Testis (tissue), 3 donors: ENCODE results near the gene EMILIN2. TPM values are rescaled to one million over a fixed set of nuclear protein-coding genes. Genes with fewer than 3 reads are reported as not detected.

Experiments used
- DNase-seq: peaks from one replicate; pipeline ENCODE4 v3.0.0-alpha.2; 2019
- H3K27ac ChIP-seq, 2 donors: fragments of 200-600 bp; sonication (generic); one replicate each; pipeline ENCODE4 v1.5.1; 2019
- H3K27me3 ChIP-seq: fragments of 200-600 bp; sonication (generic); one replicate; pipeline ENCODE4 v1.5.1; 2019
- H3K36me3 ChIP-seq: fragments of 200-600 bp; sonication (generic); one replicate; pipeline ENCODE4 v1.5.1; 2017; ENCODE audit warnings: low read depth; ENCODE audit errors: missing control alignments
- H3K4me1 ChIP-seq: fragments of 200-600 bp; sonication (generic); one replicate; pipeline ENCODE4 v1.5.1; 2019
- H3K4me3 ChIP-seq, 2 donors: fragments of 200-600 bp; sonication (generic); one replicate each; pipeline ENCODE4 v1.5.1; 2017 to 2019
- H3K9me3 ChIP-seq: fragments of 200-600 bp; sonication (generic); one replicate; pipeline ENCODE4 v1.5.1; 2017
- POLR2A ChIP-seq: fragments of 450-650 bp; IDR thresholded peaks from one replicate; pipeline ENCODE4 v1.6.1; 2017; ENCODE audit warnings: antibody characterized with exemption, mild to moderate bottlenecking, moderate library complexity
- WGBS, 2 donors: methylation state at CpG; one replicate each; pipeline ENCODE4 v1.1.5; 2018; 5-methylcytosine and 5-hydroxymethylcytosine counted together
- intact Hi-C: fragments of 100-400 bp; cut with DNase I; formaldehyde crosslinking; loops from one replicate; pipeline ENCODE4 v1.15.1; 2023; ENCODE audit warnings: low total_unique reads
- polyA plus RNA-seq: library from polyadenylated mRNA; stranded (reverse); fragments of 350-450 nt; fragmentation: Illumina TruSeq; extraction: RNeasy Lipid Tissue Mini Kit (QIAGEN cat#74804); gene quantifications from one replicate; pipeline ENCODE4 v1.2.3, GENCODE V29; 2014; ENCODE audit warnings: low read depth, low replicate concordance; ENCODE audit not compliant: insufficient read depth
- total RNA-seq, 2 donors: library from RNA; depleted of rRNA; stranded (reverse); fragments of >200 nt; gene quantifications; one replicate each; pipeline ENCODE4 v1.2.3, GENCODE V29; 2016
- TF ChIP-seq, protein P1 (sequence below), 3 experiments: fragments of 450-650 bp in 2 of 3; fragments of 200-600 bp in 1 of 3; sonication (generic) in 1 of 3; IDR thresholded peaks; one replicate each; pipeline ENCODE4 v1.5.1; 2016 to 2019; ENCODE audit warnings: antibody characterized with exemption in 3 of 3, mild to moderate bottlenecking in 2 of 3, moderate library complexity in 1 of 3

Gene EMILIN2
- total and polyA plus RNA-seq, 3 donors from 2014 or later: 21.4 to 34.1 (median 26.4) TPM

DNA sequence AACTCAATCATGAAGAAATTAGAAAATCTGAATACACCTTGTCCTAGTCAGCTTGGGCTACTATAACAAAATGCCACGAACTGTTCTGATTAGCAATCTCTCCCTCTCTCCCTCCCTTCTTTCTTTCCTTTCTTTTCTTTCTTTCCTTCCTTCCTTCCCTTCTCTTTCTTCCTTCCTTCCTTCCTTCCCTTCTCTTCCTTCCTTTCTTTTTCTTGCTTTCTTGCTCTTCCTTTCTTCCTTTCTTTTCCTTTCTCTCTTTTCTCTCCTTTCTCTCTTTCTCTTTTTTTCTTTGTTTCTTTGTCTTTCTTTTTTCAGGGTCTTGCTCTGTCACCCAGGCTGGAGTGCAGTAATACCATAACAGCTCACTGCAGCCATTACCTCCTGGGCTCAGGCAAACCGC lies 23.6 kb upstream of the EMILIN2 start:
- intact Hi-C loops: no loop called here

GRCh38 chr18:2823966-2824365 lies 22.8 kb upstream of the EMILIN2 start:
- no peaks in the 10 kb centered on the region for H3K27me3 ChIP-seq
- intact Hi-C loops: no loop called here
- H3K4me3 ChIP-seq: no peak overlapping the region
- no peak overlapping the region for H3K27ac ChIP-seq
- DNase-seq: no peak
- 94 to 98% methylated on average over 2 of the region's 2 CpGs for WGBS, 2 donors
- H3K9me3 ChIP-seq: no peaks in the 10 kb centered on the region
- H3K4me1 ChIP-seq: no peaks in the 10 kb centered on the region
- TF ChIP-seq POLR2A: no peak
- TF ChIP-seq, protein P1, sequence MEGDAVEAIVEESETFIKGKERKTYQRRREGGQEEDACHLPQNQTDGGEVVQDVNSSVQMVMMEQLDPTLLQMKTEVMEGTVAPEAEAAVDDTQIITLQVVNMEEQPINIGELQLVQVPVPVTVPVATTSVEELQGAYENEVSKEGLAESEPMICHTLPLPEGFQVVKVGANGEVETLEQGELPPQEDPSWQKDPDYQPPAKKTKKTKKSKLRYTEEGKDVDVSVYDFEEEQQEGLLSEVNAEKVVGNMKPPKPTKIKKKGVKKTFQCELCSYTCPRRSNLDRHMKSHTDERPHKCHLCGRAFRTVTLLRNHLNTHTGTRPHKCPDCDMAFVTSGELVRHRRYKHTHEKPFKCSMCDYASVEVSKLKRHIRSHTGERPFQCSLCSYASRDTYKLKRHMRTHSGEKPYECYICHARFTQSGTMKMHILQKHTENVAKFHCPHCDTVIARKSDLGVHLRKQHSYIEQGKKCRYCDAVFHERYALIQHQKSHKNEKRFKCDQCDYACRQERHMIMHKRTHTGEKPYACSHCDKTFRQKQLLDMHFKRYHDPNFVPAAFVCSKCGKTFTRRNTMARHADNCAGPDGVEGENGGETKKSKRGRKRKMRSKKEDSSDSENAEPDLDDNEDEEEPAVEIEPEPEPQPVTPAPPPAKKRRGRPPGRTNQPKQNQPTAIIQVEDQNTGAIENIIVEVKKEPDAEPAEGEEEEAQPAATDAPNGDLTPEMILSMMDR (IDR thresholded peaks at IDR 0.05): no peak
- no peaks in the 10 kb centered on the region for H3K36me3 ChIP-seq

More for the DNA sequence above, 23.6 kb upstream of the EMILIN2 start:
- Histone ChIP-seq H3K27me3 (no peaks in the 10 kb centered on the region), H3K9me3 (no peaks in the 10 kb centered on the region), H3K36me3 (no peaks in the 10 kb centered on the region), H3K4me3 (no peak overlapping the region), H3K4me1 (no peaks in the 10 kb centered on the region), H3K27ac (no peak overlapping the region)
- 67 to 77% methylated on average over 2 of the region's 2 CpGs for WGBS, 2 donors
- TF ChIP-seq, protein P1 (IDR thresholded peaks at IDR 0.05): no peak
- TF ChIP-seq POLR2A: no peak
- DNase-seq: no peak

GRCh38 chr18:2824865-2825264 lies 21.9 kb upstream of the EMILIN2 start:
- no peak for DNase-seq
- TF ChIP-seq, protein P1 (IDR thresholded peaks at IDR 0.05): no peak
- no peak for TF ChIP-seq POLR2A
- intact Hi-C loops: no loop called here
- Histone ChIP-seq H3K27ac (no peak overlapping the region), H3K4me3 (no peak overlapping the region), H3K36me3 (no peaks in the 10 kb centered on the region), H3K9me3 (no peaks in the 10 kb centered on the region), H3K27me3 (no peaks in the 10 kb centered on the region), H3K4me1 (no peaks in the 10 kb centered on the region)
- WGBS, 2 donors: 89 to 94% methylated on average over 5 of the region's 5 CpGs

DNA sequence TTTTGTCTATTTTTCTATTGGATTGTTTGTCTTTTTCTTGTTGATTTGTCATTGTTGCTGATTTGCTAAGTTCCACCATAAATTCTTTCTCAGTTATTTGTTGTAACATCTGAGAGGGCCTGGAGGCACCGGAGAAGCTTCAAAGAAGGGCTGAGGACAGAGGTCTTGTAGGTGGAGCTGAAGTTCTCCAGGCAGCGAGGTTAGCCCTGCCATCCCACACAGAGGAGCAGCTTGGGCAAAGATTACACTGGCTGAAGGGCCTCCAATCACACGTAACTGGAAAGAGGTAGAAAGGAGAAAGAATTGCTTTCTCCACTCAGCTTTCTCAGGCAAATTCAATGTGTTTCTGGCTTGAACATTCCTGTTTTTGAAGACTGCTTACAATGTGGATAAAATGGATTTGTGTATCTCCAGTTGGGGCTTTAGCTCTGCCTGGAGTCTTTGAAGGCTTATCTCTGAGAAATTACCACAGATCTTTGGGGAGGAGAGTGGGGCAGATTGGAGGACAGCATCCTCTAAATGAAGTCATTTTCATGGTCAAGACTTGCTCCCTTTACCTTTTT lies 21.1 kb upstream of the EMILIN2 start:
- Histone ChIP-seq H3K4me3 (no peak overlapping the region), H3K9me3 (no peaks in the 10 kb centered on the region), H3K4me1 (no peaks in the 10 kb centered on the region), H3K27ac (no peak overlapping the region), H3K36me3 (no peaks in the 10 kb centered on the region), H3K27me3 (no peaks in the 10 kb centered on the region)
- intact Hi-C loops: no loop called here
- TF ChIP-seq, protein P1 (IDR thresholded peaks at IDR 0.05): no peak
- TF ChIP-seq POLR2A: no peak
- no peak for DNase-seq
- 87 to 90% methylated on average over 3 of the region's 3 CpGs for WGBS, 2 donors

- Histone ChIP-seq H3K4me3 (no peak overlapping the region), H3K27ac (no peak overlapping the region)
- WGBS, 2 donors: 52 to 57% methylated on average over 10 of the region's 10 CpGs
Observed at GRCh38 chr18:2826581-2826980, 20.2 kb upstream of the EMILIN2 start.

More at GRCh38 chr18:2826581-2826980, 20.2 kb upstream of the EMILIN2 start:
- no peak for TF ChIP-seq POLR2A
- TF ChIP-seq, protein P1 (IDR thresholded peaks at IDR 0.05): no peak
- H3K9me3 ChIP-seq: no peaks in the 10 kb centered on the region
- no peaks in the 10 kb centered on the region for H3K36me3 ChIP-seq
- DNase-seq: peak; percentile 23
- intact Hi-C loops: no loop called here
- no peaks in the 10 kb centered on the region for H3K27me3 ChIP-seq
- H3K4me1 ChIP-seq: no peaks in the 10 kb centered on the region
